Measurements from ENCODE around the gene GABBR1. TPM values are rescaled to one million over a fixed set of nuclear protein-coding genes. Genes with fewer than 3 reads are reported as not detected.

Gene GABBR1
- total and polyA plus RNA-seq, 2 of the 13 experiments (the other 11 are each of a cell fraction or from before 2014, with no cell fraction given): 0.07 to 0.37 TPM

- TF ChIP-seq ARID5B (CRISPR knock-in tag; IDR thresholded peaks at IDR 0.05): no peak; the same call in 1 of the 2 replicates
- peak; percentile 89 for TF ChIP-seq ZMYM4 (CRISPR knock-in tag; IDR thresholded peaks at IDR 0.05)
- 0 out of 2 replicates have a peak, but pooled peaks have one; percentile 72 for TF ChIP-seq ZNF160 (CRISPR knock-in tag; IDR thresholded peaks at IDR 0.05)
- TF ChIP-seq ZNF501 (CRISPR knock-in tag; IDR thresholded peaks at IDR 0.05): peak; percentile 82
- peak; percentile 65 for TF ChIP-seq TBX2 (CRISPR knock-in tag; IDR thresholded peaks at IDR 0.05; ENCODE audit: borderline replicate concordance)
Measured at GRCh38 chr6:29649701-29650673, 17.0 kb upstream of the GABBR1 start (continued).

GRCh38 chr6:29647927-29648642 lies 15.1 kb upstream of the GABBR1 start:
- DNase-seq (ENCODE audit: low spot score) (peak; percentile 39), ATAC-seq (peak; percentile 62), FAIRE-seq (peak; percentile 67)
- Histone ChIP-seq H3K4me3 (replicated peaks in 1 of 3; ENCODE audit: insufficient read depth in 1 of 3, low read depth in 2 of 3, low read length in 3 of 3) (no peak overlapping the region), H3K27me3 (ENCODE audit: control insufficient read depth in 1 of 2, insufficient read depth in 2 of 2, low read length in 2 of 2) (0 out of 5 replicates have a peak, but pooled peaks cover 0 to under 1% of the 10 kb centered on the region in 2 experiments), H3K4me1 (ENCODE audit: insufficient read depth, low read length) (peaks cover 6% of the 10 kb centered on the region; the same call in 1 of the 2 replicates), H3K36me3 (replicated peaks in 1 of 2; ENCODE audit: control insufficient read depth in 1 of 2, insufficient read depth in 2 of 2, low read length in 2 of 2) (no peaks in the 10 kb centered on the region), H4K20me1 (ENCODE audit: insufficient read depth, low read length) (no peaks in the 10 kb centered on the region), H3K79me2 (ENCODE audit: insufficient read depth, low read length) (no peaks in the 10 kb centered on the region), H2AFZ (ENCODE audit: low read length) (no peak overlapping the region), H3K9me3 (ENCODE audit: low read length) (no peaks in the 10 kb centered on the region), H3K9ac (ENCODE audit: insufficient read depth, low read depth, low read length) (no peak overlapping the region), H3K27ac (ENCODE audit: extremely low read length, insufficient read depth, low read length) (no peak overlapping the region), H3K4me2 (ENCODE audit: low read depth, low read length) (no peak overlapping the region)
- CTCF ChIA-PET (ENCODE audit: low intra/inter-chr PET ratio, low total read pairs): interaction anchor here (1.2 to 1.4 kb wide), 2 partner anchors 48 to 105 kb away, joined by 5 to 8 read pairs; no protein-coding TSS in a partner anchor
- in situ Hi-C loops (cut with HindIII; ENCODE audit: extremely low pct_ligation_motif_present, low pct_unique_long_range_greater_than_20kb): no loop called here
- POLR2A ChIA-PET: interaction anchor here (0.9 kb wide), 1 partner anchor 15 kb away, joined by 4 read pairs; the partner anchor contains the start of gene GABBR1
- intact Hi-C loops (cut with micrococcal nuclease; ENCODE audit: unreplicated experiment): no loop called here
- no TSS peak for BruUV-seq (replicated peaks)
- 67% methylated on average over 23 of the region's 23 CpGs for whole genome bisulfite sequencing (ENCODE audit: low lambda C conversion rate)
- TF ChIP-seq, protein P1, sequence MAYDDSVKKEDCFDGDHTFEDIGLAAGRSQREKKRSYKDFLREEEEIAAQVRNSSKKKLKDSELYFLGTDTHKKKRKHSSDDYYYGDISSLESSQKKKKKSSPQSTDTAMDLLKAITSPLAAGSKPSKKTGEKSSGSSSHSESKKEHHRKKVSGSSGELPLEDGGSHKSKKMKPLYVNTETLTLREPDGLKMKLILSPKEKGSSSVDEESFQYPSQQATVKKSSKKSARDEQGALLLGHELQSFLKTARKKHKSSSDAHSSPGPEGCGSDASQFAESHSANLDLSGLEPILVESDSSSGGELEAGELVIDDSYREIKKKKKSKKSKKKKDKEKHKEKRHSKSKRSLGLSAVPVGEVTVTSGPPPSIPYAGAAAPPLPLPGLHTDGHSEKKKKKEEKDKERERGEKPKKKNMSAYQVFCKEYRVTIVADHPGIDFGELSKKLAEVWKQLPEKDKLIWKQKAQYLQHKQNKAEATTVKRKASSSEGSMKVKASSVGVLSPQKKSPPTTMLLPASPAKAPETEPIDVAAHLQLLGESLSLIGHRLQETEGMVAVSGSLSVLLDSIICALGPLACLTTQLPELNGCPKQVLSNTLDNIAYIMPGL (CRISPR knock-in tag; IDR thresholded peaks at IDR 0.05; ENCODE audit: borderline replicate concordance in 1 of 2, low read depth in 1 of 2): peak in 1 of 2 experiments; percentile 43; a peak in 1 of 4 replicates
- TF ChIP-seq ZNF670 (CRISPR knock-in tag; IDR thresholded peaks at IDR 0.05; ENCODE audit: borderline replicate concordance) (no peak), TEAD3 (CRISPR knock-in tag; optimal IDR thresholded peaks at IDR 0.05; ENCODE audit: borderline replicate concordance) (peak; percentile 32), PAF1 (CRISPR knock-in tag; IDR thresholded peaks at IDR 0.05) (no peak), CTCF (CRISPR knock-in tag; IDR thresholded peaks at IDR 0.05) (peak; percentile 70), RFXANK (CRISPR knock-in tag; IDR thresholded peaks at IDR 0.05) (peak; percentile 82; the same call in 1 of the 2 replicates), SMC3 (IDR thresholded peaks at IDR 0.05; ENCODE audit: low read length) (peak; percentile 12; the same call in 1 of the 2 replicates)
